Dedifferentiated amniotic fluid mesenchymal stem cell (primary cell): ENCODE measurements around the gene ZNF239.
"Not testable (repeated sequence)": the region's sequence is repeated elsewhere in the genome, so short reads cannot be mapped to it uniquely, and the experiment has no call there.

ENCODE experiments used
- DNase-seq: peaks from one replicate; pipeline ENCODE4 v3.0.0-alpha.2; 2016; ENCODE audit errors: extremely low spot score

The ZNF239 gene

GRCh38 chr10:43574001-43574892 is at the start of gene ZNF239:
ZNF239 (minus strand) TSS chr10:43574616; CDS start chr10:43558079, 16,537 bp downstream.
- DNase-seq = peak; percentile 79

- DNase-seq = no peak
Observed at GRCh38 chr10:43623351-43623750, 48.9 kb upstream of the ZNF239 start.

- DNase-seq = no peak
Observed at GRCh38 chr10:43622038-43622437, 47.6 kb upstream of the ZNF239 start.

GRCh38 chr10:43619368-43619767 is 45.0 kb upstream of the ZNF239 start:
- no peak for DNase-seq

- DNase-seq = no peak
Observed at GRCh38 chr10:43616697-43617370, 42.4 kb upstream of the ZNF239 start.

GRCh38 chr10:43610636-43611035 is 36.2 kb upstream of the ZNF239 start:
- DNase-seq = no peak

GRCh38 chr10:43607199-43607573 is 32.8 kb upstream of the ZNF239 start:
- no peak for DNase-seq

- DNase-seq = peak; percentile 50
Observed at GRCh38 chr10:43606323-43607198, 32.1 kb upstream of the ZNF239 start, which contains the start of gene ZNF485. ZNF485 (plus strand) TSS chr10:43606438; CDS start chr10:43607051, 613 bp downstream.

- no peak for DNase-seq
Observed at GRCh38 chr10:43605850-43606322, 31.5 kb upstream of the ZNF239 start.

- DNase-seq = not testable (repeated sequence)
Observed at GRCh38 chr10:43601576-43601975, 27.2 kb upstream of the ZNF239 start.

GRCh38 chr10:43599333-43599732 is 24.9 kb upstream of the ZNF239 start:
- DNase-seq = no peak

GRCh38 chr10:43598446-43598845 is 24.0 kb upstream of the ZNF239 start:
- DNase-seq = no peak

- no peak for DNase-seq
Observed at GRCh38 chr10:43596546-43596945, 22.1 kb upstream of the ZNF239 start.

GRCh38 chr10:43595739-43596298 is 21.4 kb upstream of the ZNF239 start:
- DNase-seq = no peak

GRCh38 chr10:43594944-43595589 is 20.7 kb upstream of the ZNF239 start:
- no peak for DNase-seq

- DNase-seq = no peak
Observed at GRCh38 chr10:43591303-43591904, 17.0 kb upstream of the ZNF239 start.

GRCh38 chr10:43586730-43587115 is 12.3 kb upstream of the ZNF239 start:
- not testable (repeated sequence) for DNase-seq

GRCh38 chr10:43585981-43586729 is 11.7 kb upstream of the ZNF239 start:
- DNase-seq = no peak

- no peak for DNase-seq
Observed at GRCh38 chr10:43585046-43585445, 10.6 kb upstream of the ZNF239 start.

- no peak for DNase-seq
Observed at GRCh38 chr10:43584051-43584450, 9.6 kb upstream of the ZNF239 start.
